OCI-M2 (cell line): ENCODE results near the gene PHF2.

Experiments used
- DNase-seq: peaks from one replicate; lab custom pipeline; 2025; ENCODE audit not compliant: unreplicated experiment; lab: John Stamatoyannopoulos, UW

PHF2 gene

GRCh38 chr9:93585695-93586094 is 9.3 kb downstream of the PHF2 start:
- no peak for DNase-seq

DNA sequence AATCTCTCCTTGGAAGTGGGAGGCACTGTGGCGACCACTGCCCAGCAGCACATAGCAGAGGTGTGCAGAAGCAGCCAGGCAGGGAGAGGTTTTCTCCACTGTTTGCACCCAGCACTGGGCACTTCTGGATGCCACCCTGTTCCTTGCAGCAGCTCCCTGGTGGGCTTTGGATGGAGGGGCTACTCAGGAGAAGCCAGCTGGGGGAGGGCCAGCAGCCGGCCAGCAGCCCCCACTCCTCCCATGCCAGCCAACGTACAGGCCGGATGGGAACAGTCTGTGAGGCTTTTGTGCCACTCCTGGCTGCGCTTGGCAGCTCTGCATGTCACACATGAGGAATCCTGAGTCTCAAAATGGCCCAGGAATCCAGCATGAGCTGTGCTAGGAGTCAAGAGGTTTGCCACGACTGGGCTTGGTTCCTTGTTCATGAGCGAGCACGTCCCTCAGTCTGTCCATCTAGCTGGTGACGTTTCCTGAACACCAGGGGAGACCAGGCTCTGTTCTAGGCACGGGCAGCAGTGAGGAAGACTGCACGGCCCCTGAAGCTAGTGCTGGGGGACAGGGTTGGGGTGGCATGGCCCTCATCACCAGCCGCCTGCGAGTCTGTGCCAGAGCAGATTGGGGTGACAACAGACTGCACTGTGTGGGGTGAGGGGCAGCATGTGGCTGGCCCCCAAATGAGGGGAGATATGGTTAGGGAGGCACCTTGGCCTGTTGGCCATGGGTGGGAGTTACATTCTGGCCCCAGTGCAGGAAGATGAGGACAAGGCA is 10.1 kb downstream of the PHF2 start:
- no peak for DNase-seq

- DNase-seq, result no peak
Observed at GRCh38 chr9:93587284-93587650, 10.9 kb downstream of the PHF2 start.

DNA sequence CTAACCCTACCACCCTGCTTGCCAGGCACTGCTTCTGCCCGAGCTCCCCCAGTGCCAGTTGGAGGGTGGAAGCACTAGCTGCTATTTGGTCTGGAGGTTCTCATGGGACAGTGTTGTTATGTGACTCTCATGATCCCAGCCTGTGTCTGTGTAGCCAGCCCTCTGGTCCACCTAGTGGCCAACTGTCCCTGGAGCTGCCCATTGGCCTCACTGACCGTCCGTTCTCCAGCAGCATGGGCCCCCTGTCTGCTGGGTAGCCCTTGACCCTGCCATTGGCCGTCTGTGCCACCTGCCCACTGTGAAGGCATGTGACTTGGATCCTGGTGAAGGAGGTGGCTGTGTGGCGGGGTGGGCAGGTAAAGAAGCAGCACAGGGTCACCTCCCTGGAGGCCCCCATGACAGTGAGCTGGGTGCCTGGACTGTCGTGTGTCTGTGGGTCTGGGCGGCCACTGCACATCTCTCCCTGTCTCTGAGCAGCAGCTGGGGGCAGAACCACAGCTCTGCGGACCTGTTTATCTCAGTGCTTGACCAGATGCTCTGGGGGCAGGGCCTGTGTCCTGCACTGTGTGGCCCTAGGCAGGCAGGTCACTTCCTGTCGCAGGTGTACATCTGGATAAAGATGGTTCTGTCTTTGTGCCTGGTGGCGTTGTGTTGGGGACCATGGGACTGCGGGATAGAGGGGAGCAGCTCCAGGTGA is 11.4 kb downstream of the PHF2 start:
- no peak for DNase-seq

DNA sequence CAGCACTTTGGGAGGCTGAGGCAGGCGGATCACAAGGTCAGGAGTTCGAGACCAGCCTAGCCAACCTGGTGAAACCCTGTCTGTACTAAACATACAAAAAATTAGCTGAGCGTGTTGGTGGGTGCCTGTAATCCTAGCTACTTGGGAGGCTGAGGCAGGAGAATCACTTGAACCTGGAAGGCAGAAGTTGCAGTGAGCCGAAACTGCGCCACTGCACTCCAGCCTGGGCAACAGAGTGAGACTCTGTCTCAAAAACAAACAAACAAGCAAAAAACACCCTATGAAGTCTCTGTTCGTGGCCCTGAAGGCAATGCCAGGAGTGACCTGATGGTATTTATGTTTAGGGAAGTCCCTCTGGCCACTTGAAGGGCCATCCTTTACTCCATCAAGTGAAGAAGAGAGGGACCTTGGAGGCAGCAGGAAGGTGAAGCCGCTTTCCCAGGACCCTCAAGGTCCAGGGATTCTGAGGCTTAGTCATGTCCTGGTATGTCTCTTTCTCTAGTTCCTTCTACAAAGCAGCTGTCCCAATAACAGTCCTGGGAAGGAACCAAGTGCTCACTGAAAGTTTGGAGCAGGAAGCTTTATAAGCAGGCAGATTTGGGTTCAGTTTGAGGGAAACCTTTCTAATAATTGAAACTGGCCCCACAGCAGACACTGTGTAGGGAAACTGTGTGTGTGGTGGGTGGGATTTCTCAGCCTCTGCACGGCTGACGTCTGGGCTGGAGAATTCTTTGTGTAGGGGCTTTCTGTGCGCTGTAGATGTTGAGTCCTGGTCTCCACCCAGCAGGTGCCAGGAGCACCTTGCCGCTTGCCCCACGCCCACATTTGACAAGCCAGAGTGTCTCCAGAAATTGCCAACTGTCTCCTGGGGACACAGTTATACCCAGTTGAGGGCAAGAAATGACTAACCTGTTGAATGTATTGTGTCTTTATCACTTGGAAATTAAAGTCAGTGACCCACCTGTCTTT is 12.5 kb downstream of the PHF2 start:
- DNase-seq, result no peak

- no peak for DNase-seq
Observed at GRCh38 chr9:93589688-93590087, 13.3 kb downstream of the PHF2 start.

GRCh38 chr9:93590609-93591234 is 14.3 kb downstream of the PHF2 start:
- no peak for DNase-seq

GRCh38 chr9:93591301-93592007 is 15.1 kb downstream of the PHF2 start:
- no peak for DNase-seq

GRCh38 chr9:93592008-93592642 is 15.7 kb downstream of the PHF2 start:
- no peak for DNase-seq

- DNase-seq, result no peak
Observed at GRCh38 chr9:93592643-93593021, 16.2 kb downstream of the PHF2 start.

DNA sequence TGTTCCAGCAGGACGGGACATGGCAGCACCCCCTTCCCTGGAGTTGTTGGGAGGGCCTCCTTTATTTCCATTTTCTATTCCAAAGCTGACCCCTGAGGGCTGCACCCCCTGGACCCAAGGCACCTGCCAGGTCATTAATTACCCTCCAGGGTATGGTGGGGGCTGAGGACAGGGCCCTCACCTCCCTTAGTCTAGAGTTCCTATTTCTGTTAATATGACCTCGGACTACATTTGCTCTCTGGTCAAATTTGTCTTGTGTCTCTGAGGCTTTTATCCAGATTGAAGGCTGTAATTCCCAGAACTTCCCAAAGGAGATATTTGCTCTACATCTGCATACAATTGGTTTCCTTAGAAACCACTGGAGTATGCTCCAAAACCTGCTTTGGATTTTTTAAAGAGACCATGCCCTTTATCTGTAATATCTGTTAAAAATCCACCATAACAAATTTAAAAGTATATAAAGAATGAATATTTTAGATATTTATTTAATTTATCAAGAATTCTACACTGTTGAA is 16.8 kb downstream of the PHF2 start:
- DNase-seq, result no peak

DNA sequence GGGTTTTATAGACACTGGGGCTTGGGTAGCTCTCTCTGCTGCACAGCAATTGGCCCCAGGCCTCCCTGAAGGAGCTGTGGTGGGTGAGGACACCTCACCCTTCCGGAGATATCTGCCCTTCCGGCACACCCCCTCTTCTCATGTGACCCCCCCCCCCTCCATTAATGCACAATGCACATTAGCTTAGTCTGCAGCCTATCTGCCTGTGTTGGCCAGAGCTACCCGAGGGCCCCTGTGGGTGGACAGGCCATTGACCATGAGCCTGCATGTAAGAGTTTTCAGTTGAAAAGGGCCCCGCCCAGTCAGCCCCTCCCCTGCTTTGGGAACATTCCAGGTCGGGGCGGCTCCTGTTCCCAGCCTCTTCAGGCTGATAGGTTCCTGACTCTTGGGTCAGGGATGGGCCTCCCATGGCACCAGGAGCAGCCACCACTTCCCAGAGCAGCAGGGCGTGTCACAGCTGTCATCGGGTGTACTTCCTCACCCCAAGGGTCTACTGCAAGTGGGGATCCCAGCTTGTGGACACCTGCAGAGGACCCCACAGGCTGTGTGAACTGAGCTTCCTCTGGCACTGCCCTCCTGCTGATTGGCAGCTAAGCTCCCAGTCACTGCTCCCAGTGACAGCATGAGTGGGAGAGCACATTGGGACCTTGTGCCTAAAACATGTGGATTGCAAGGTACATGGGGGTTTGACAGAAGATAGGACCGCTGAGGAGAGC is 17.8 kb downstream of the PHF2 start:
- DNase-seq, result no peak

GRCh38 chr9:93595461-93595860 is 19.1 kb downstream of the PHF2 start:
- no peak for DNase-seq

DNA sequence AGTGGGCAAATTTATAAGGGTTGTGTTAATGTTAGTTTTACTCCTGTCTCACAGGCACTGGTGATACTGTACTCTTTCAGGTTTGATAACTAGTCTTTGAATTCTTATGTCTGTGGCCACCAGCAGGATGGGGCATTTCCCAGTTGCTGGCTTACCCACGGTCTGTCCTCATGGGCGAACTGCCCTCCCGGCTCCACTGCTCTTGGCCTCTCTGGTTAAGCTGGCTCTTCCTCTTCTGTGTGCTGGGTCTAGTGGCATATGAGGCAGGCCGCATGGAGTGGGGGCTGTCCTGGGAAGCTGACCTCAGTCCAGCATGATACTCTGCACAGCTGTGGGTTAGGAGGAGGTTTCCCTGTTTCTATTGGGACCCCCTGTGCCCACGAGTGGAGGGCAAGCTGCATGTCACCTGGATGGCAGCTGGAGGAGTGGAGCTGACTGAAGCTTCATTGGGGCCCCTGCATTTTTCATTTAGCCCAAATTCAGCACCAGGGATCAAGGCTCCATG is 19.5 kb downstream of the PHF2 start:
- no peak for DNase-seq

DNA sequence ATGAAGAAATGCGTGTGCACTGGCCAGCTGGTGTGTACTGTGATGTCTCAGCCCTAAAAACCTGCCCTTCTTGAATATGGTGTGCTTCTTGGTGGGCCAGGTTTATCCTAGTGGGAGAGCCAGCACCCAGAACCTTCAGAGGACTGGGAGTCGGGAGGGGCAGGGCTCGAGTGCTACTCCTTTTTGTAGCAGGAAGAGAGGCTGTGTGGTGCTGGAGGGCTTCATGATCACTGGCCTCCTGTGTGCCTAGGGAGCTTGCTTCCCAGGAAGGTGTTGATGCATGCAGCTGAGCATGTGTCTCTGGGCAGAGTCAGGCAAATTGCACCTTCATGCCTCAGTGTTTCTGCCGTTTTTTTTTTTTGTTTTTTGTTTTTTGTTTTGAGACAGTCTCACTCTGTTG is 20.0 kb downstream of the PHF2 start:
- no peak for DNase-seq

DNA sequence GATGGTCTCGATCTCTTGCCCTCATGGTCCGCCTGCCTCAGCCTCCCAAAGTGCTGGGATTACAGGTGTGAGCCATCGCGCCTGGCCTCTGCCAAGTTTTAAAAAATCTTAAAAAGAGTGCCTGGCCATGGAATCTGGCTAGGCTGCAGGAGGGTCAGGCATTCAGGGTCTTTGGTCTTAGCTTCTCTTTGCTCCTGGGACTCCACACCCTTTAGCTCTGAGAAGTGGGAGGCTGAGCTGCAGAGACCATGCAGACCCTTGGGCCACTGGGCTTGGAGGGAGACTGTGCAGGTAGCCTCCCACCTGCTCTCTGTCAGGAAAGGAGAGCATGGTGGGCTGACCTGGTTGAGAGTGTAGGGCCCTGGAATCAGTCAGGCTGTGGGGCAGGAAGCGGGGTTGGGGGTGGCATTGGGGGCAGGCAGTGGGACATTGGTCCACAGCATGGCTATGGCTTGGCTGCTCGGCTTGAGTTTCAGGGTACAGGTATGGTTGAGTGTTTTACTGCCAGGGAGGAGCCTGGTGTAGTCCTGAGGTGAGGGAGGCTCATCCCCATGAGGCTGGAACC is 20.8 kb downstream of the PHF2 start:
- DNase-seq, result no peak

DNA sequence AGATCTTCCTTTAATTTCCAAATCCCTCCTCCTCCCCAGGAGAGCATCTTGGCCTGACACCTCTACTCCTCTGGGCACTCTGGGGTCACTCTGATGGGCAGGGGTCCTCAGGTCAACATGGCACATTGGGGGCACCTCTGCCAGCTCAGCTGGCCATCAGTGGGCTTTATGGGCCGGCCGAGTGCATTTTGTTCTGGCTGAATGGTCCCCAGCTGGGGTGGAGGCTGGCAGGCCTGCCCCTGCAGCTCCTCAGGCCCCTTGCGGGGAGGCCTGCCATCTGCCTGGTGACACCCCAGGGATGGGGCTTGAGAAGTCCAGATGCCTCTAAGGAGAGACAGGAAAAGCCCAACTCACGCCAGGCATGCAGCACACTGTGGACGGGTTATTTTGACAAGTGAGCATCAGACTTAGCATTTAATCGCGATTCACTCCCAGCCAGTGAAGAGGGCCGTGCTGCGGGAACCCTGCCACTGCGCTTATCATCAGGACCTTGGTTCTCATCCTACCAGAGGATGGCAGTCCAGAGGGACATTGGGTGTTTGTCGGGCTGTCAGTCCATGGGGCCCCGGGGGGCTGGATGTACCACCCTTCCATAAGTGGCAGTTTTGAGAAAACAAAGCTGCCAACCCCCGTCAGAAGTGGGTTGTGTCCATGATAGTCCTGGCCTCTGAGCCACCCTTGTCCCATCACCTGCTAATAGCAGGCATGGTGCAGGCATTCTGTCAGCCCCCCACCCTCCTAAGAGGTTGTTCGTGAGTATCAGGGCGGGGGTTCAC is 21.7 kb downstream of the PHF2 start:
- DNase-seq, result no peak

- DNase-seq, result no peak
Observed at GRCh38 chr9:93598647-93599241, 22.4 kb downstream of the PHF2 start.
